HG02759 (cell line): Measurements from ENCODE around the gene ZNF317.
"Not testable (repeated sequence)": the region's sequence is repeated elsewhere in the genome, so short reads cannot be mapped to it uniquely, and the experiment has no call there.

Source experiments
- ATAC-seq: cut with Tn5 transposase; IDR thresholded peaks from one replicate; pipeline ENCODE4 v1.9.1; 2021; ENCODE audit warnings: mild to moderate bottlenecking, moderate library complexity; ENCODE audit not compliant: unreplicated experiment

ZNF317 gene

DNA sequence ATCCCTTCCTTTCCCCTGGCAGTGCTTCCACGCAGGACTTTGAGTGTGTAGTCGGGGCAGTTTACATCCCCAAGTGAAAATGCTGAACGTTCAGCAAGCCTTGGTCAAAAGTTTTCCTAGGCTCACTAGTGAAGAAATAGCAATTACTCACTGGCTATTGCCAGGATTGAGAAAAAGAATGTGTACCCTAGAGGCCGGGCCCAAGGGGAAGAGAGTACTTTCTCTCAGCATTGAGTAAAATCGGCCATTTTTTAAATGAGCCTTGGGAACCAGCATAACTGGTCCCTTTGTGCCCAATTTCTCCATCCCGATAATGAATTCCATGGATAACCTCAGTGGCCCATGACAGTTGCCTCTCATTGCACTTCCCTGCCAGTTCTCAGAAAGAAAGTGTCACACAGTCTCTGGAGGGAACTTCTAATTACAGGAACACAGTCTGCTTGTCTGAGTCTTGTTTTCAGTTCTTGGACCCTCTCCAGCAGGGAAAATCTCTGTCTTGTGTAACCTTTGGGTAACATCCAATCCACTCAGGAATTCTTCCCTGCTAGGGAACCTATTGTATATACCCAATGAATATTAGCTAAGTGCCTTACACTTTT is 31.3 kb downstream of the ZNF317 start:
- no peak for ATAC-seq

DNA sequence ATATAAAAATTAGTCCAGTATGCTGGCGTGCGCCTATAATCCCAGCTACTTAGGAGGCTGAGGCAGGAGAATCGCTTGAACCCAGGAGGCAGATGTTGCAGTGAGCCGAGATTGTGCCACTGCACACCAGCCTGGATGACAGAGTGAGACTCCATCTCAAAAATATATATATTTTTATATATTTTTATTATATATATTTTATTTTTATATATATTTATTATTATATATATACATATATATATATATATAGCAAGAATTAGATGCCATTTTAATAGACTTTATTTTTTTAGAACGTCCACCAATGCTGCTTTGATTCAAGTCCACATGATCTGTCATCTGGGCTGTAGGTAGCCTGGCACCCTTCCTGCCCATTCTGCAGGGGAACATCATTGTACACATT is 35.1 kb downstream of the ZNF317 start:
- no peak for ATAC-seq

DNA sequence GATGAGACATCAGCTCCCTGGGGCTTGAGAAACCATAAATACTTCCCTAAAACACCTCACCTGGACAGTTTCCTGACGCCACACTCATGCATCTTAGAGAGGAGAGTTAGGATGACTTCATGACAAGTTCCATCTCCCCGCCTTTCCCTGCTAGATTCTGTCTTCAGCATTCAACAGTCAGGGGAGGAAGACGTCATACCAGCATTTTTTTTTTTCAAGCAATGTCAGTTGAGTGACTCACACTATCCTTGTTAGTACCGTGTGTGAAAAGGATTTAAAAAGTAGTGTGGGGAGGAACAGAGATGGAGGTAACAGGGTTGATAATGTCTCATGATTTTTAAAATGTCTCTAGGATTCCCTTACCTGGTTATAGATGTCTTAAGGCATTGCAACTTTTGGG is 38.7 kb downstream of the ZNF317 start, which contains the start of gene OR7D2:
TSS of gene OR7D2 (plus strand) at position 79 of the 400 bp plus-strand sequence. CDS start 6,803 bp downstream, outside the sequence.
- no peak for ATAC-seq

DNA sequence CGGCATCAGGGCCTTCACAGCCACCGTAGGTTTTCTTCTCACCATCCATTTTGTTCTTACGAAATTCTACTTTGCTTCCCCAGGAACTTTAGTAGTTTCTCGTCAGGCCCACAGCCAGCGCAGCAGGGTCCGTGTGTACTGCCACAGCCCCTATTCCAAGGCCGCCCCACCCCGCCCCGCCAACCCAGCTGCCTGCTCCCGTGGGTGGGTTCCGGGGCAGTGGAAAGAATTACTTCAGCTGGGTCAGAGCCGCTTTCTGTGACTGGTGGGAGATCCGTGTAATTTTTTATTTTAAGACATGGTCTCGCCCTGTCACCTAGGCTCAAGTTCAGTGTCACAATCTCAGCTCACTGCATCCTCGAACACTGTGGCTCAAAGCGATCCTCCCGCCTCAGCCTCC is 42.8 kb downstream of the ZNF317 start:
- no peak for ATAC-seq

DNA sequence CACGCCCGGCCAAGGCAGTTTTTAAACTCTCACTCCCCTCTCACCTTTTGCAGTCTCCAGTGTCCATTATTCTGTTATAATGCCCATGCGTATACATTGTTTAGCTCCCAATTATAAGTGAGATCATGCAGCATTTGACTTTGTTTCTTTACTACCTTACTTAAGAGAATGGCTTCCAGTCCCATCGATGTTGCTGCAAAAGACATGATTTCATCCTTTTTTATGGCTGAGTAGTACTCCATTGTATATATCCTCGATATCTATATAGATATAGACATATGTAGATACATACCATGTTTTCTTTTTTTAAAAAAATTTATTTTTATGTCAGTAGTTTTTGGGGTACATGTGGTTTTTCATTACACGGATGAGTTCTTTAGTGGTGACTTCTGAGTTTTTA is 47.0 kb downstream of the ZNF317 start:
- ATAC-seq, result no peak

DNA sequence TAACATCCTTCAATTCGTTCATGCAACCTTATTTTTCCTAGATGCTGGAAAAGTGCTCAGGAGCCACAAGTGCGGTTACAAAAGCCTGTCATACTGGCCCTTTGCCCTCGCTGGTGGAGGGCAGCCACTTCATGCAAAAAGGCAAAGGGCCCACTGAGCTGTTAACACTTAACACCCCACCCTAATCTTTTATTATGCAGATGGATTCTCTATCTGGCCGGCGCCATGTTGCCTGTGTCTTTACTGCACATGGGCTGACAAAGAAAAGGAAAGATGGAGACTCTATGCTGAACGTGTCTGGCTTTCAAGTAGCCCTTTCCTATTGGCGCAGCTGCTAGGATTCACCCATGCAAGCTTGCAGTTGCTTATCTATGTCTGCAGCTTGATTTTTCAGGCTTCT is 49.3 kb downstream of the ZNF317 start:
- no peak for ATAC-seq

DNA sequence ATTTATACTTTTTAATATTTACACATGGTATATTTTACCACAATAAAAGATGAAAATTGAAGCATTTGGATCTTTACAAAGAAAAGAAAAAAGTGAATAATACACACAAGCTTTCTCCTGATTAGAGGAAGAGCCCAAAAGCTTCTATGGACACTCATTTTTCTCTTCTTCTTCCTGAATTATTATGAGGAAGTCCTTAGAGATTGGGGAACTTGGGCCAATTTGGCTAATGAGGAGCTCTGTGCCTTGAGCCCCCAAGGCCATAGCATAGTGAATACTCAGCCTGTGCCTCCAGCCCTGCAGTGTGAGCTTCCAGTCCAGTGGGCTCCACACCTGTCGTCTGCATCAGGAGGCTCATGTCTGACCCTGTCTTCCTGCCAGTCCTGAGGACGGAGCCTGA is 57.8 kb downstream of the ZNF317 start:
- not testable (repeated sequence) for ATAC-seq

DNA sequence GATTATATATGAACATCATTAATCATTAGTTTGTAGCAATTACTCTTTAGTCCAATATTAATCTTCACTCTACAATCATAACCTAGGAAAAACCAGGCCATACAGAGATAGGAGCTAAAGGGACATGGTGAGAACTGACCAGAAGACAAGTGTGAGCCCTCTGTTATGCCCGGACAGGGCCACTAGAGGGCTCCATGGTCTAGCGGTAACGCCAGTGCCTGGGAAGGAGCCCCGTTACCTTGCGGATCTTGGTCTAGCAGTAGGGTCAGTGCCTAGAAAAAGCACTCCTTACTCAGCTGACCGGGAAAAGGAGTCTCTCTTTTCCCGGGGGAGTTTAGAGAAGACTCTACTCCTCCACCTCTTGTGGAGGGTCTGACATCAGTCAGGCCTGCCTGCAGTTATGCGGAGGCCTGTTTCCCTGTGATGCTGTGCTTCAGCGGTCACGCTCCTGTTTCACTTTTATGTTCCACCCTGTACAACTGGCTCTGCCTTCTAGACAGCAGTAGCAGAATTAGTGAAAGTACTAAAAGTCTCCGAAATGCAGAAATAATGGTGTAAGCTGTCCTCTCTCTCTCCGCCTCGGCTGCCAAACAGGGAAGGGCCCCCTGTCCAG is 65.4 kb downstream of the ZNF317 start:
- ATAC-seq, result no peak
